Mesenchymal stem cell (in vitro differentiated cells and primary cell): Measurements from ENCODE around the gene SASH1.
A peak's percentile ranks its signal among the peaks of the same experiment; 100 is the strongest.

Experiments
- DNase-seq: peaks from one replicate; pipeline ENCODE4 v3.0.0-alpha.2; 2013
- H2AFZ ChIP-seq: one replicate; pipeline ENCODE4 v1.6.1; 2013; ENCODE audit warnings: low read depth, mild to moderate bottlenecking, control low read depth, inconsistent platforms, low read length, moderate library complexity
- H2AK5ac ChIP-seq: 2 replicates; pipeline ENCODE4 v1.6.1; 2013; ENCODE audit warnings: low read length, moderate library complexity, mild to moderate bottlenecking, inconsistent platforms; ENCODE audit not compliant: severe bottlenecking
- H2BK120ac ChIP-seq: one replicate; pipeline ENCODE4 v1.6.1; 2013; ENCODE audit warnings: low read depth, mild to moderate bottlenecking, inconsistent platforms, low read length, moderate library complexity
- H2BK12ac ChIP-seq, 2 experiments: one replicate each; pipeline ENCODE4 v1.6.1; 2013; ENCODE audit warnings: inconsistent platforms in 2 of 2, low read length in 2 of 2, mild to moderate bottlenecking in 2 of 2, moderate library complexity in 2 of 2, control low read depth in 1 of 2
- H2BK15ac ChIP-seq: one replicate; pipeline ENCODE4 v1.6.1; 2013; ENCODE audit warnings: mild to moderate bottlenecking, low read depth, inconsistent platforms; ENCODE audit not compliant: poor library complexity, severe bottlenecking
- H2BK5ac ChIP-seq: 2 replicates; pipeline ENCODE4 v1.6.1; 2013; ENCODE audit warnings: low read depth, mild to moderate bottlenecking, low read length, control low read depth, inconsistent platforms; ENCODE audit not compliant: poor library complexity, severe bottlenecking
- H3K14ac ChIP-seq, 2 experiments: one replicate each; pipeline ENCODE4 v1.6.1; 2013; ENCODE audit warnings: inconsistent platforms in 2 of 2, low read length in 2 of 2, control low read depth in 1 of 2, mild to moderate bottlenecking in 1 of 2, moderate library complexity in 1 of 2
- H3K18ac ChIP-seq, 2 experiments: one replicate each; pipeline ENCODE4 v1.6.1; 2013; ENCODE audit warnings: inconsistent platforms in 2 of 2, low read length in 2 of 2, control low read depth in 1 of 2, low read depth in 1 of 2, mild to moderate bottlenecking in 1 of 2
- H3K23ac ChIP-seq, 2 experiments: one replicate each; pipeline ENCODE4 v1.6.1; 2013; ENCODE audit warnings: inconsistent platforms in 2 of 2, low read length in 2 of 2, mild to moderate bottlenecking in 2 of 2, moderate library complexity in 2 of 2, control low read depth in 1 of 2
- H3K27ac ChIP-seq: 2 replicates; pipeline ENCODE4 v1.5.1; 2013; ENCODE audit warnings: mild to moderate bottlenecking, moderate library complexity, low read length, control low read depth, inconsistent platforms; ENCODE audit not compliant: poor library complexity, severe bottlenecking
- H3K27me3 ChIP-seq, 2 experiments: 2 replicates each; pipeline versions ENCODE4 v1.6.1 to v1.7.0; 2013; ENCODE audit warnings: low read length in 2 of 2, mild to moderate bottlenecking in 2 of 2, moderate library complexity in 2 of 2, control low read depth in 1 of 2, inconsistent platforms in 1 of 2; ENCODE audit not compliant: control insufficient read depth in 1 of 2, insufficient read depth in 1 of 2
- H3K36me3 ChIP-seq, 2 experiments: 2 replicates each; pipeline versions ENCODE4 v1.6.1 to v1.7.0; 2013; ENCODE audit warnings: low read length in 2 of 2, control low read depth in 1 of 2, inconsistent platforms in 1 of 2, low read depth in 1 of 2, mild to moderate bottlenecking in 1 of 2; ENCODE audit not compliant: insufficient read depth in 2 of 2, control insufficient read depth in 1 of 2
- H3K4ac ChIP-seq, 2 experiments: one replicate each; pipeline ENCODE4 v1.6.1; 2013; ENCODE audit warnings: inconsistent platforms in 2 of 2, low read length in 2 of 2, mild to moderate bottlenecking in 2 of 2, moderate library complexity in 2 of 2, control low read depth in 1 of 2, low read depth in 1 of 2
- H3K4me1 ChIP-seq: 2 replicates; pipeline ENCODE4 v1.6.1; 2013; ENCODE audit warnings: low read depth, low read length, control low read depth; ENCODE audit not compliant: control insufficient read depth, insufficient read depth
- H3K4me2 ChIP-seq: 2 replicates; pipeline ENCODE4 v1.6.1; 2013; ENCODE audit warnings: low read length, mild to moderate bottlenecking, inconsistent platforms; ENCODE audit not compliant: poor library complexity, severe bottlenecking
- H3K4me3 ChIP-seq, 2 experiments: 2 replicates each; pipeline versions ENCODE4 v1.5.1 to v1.7.0; 2013; ENCODE audit warnings: low read length in 2 of 2, mild to moderate bottlenecking in 2 of 2, control low read depth in 1 of 2, low read depth in 1 of 2; ENCODE audit not compliant: insufficient read depth in 1 of 2
- H3K79me1 ChIP-seq: replicated peaks from 2 replicates; pipeline ENCODE4 v1.6.1; 2013; ENCODE audit warnings: mild to moderate bottlenecking, control low read depth, low read length, inconsistent platforms; ENCODE audit not compliant: poor library complexity, severe bottlenecking
- H3K9ac ChIP-seq: 2 replicates; pipeline ENCODE4 v1.7.0; 2013; ENCODE audit warnings: mild to moderate bottlenecking, low read length, moderate library complexity
- H3K9me3 ChIP-seq: 2 replicates; pipeline ENCODE4 v1.7.0; 2013; ENCODE audit warnings: mild to moderate bottlenecking, low read length; ENCODE audit not compliant: control insufficient read depth
- H4K8ac ChIP-seq: one replicate; pipeline ENCODE4 v1.6.1; 2013; ENCODE audit warnings: inconsistent platforms, mild to moderate bottlenecking, low read length, moderate library complexity
- H4K91ac ChIP-seq: one replicate; pipeline ENCODE4 v1.6.1; 2013; ENCODE audit warnings: mild to moderate bottlenecking, low read length, inconsistent platforms
- WGBS: methylation state at CpG from one replicate; pipeline ENCODE4 v1.1.7; 2013; ENCODE audit warnings: mixed read lengths; 5-methylcytosine and 5-hydroxymethylcytosine counted together

SASH1 gene

GRCh38 chr6:148466158-148466557 is 123.5 kb downstream of the SASH1 start:
- no peak overlapping the region for H4K91ac ChIP-seq
- no peak overlapping the region for H2BK15ac ChIP-seq
- H3K4me3 ChIP-seq, result no peak overlapping the region
- H3K27ac ChIP-seq, result no peak overlapping the region
- peak overlapping the region in 1 of 2 experiments; percentile 74 for H3K18ac ChIP-seq
- no peak overlapping the region for H3K14ac ChIP-seq
- no peak for DNase-seq
- H3K9ac ChIP-seq, result peak overlapping the region; percentile 61
- H2BK120ac ChIP-seq, result no peak overlapping the region
- no peak overlapping the region for H2AK5ac ChIP-seq
- peak overlapping the region in 1 of 2 experiments; percentile 0 for H3K4ac ChIP-seq
- no peak overlapping the region for H2AFZ ChIP-seq
- peaks cover 0 to 37% of the 10 kb centered on the region in 2 experiments for H3K36me3 ChIP-seq
- peaks cover 7% of the 10 kb centered on the region for H3K4me1 ChIP-seq
- no peak overlapping the region for H3K23ac ChIP-seq
- no peak overlapping the region for H2BK5ac ChIP-seq
- H3K79me1 ChIP-seq, result peaks cover 16% of the 10 kb centered on the region
- H3K9me3 ChIP-seq, result no peaks in the 10 kb centered on the region
- H4K8ac ChIP-seq, result no peak overlapping the region
- WGBS, result 86% methylated on average over 3 of the region's 4 CpGs
- H2BK12ac ChIP-seq, result peak overlapping the region in 1 of 2 experiments; percentile 48
- no peak overlapping the region for H3K4me2 ChIP-seq
- no peaks in the 10 kb centered on the region for H3K27me3 ChIP-seq

- H2BK12ac ChIP-seq, result no peak overlapping the region
- peaks cover 3 to 51% of the 10 kb centered on the region in 2 experiments for H3K36me3 ChIP-seq
- H3K4me1 ChIP-seq, result peaks cover 7% of the 10 kb centered on the region
- no peaks in the 10 kb centered on the region for H3K9me3 ChIP-seq
- H3K27me3 ChIP-seq, result no peaks in the 10 kb centered on the region
- H3K27ac ChIP-seq, result no peak overlapping the region
- no peak overlapping the region for H4K91ac ChIP-seq
- H2BK120ac ChIP-seq, result no peak overlapping the region
- no peak for DNase-seq
- H4K8ac ChIP-seq, result no peak overlapping the region
- H3K9ac ChIP-seq, result no peak overlapping the region
- H3K23ac ChIP-seq, result no peak overlapping the region
- no peak overlapping the region for H3K18ac ChIP-seq
- no peak overlapping the region for H2AK5ac ChIP-seq
- WGBS, result 100% methylated on average over 2 of the region's 4 CpGs
- no peak overlapping the region for H2AFZ ChIP-seq
- H3K4ac ChIP-seq, result no peak overlapping the region
- H3K79me1 ChIP-seq, result peaks cover 13% of the 10 kb centered on the region
- H2BK15ac ChIP-seq, result no peak overlapping the region
- no peak overlapping the region for H3K14ac ChIP-seq
- H3K4me3 ChIP-seq, result no peak overlapping the region
- H2BK5ac ChIP-seq, result no peak overlapping the region
- H3K4me2 ChIP-seq, result no peak overlapping the region
These were observed 125.3 kb downstream of the SASH1 start for GRCh38 chr6:148467926-148468325.

GRCh38 chr6:148470156-148470555 is 127.5 kb downstream of the SASH1 start:
- no peak overlapping the region for H2AFZ ChIP-seq
- H2BK5ac ChIP-seq, result no peak overlapping the region
- H3K4me3 ChIP-seq, result no peak overlapping the region
- peak overlapping the region in 1 of 2 experiments; percentile 6 for H3K18ac ChIP-seq
- no peak overlapping the region for H3K23ac ChIP-seq
- no peak overlapping the region for H3K4me2 ChIP-seq
- H3K36me3 ChIP-seq, result peaks cover 6 to 65% of the 10 kb centered on the region in 2 experiments
- H4K91ac ChIP-seq, result no peak overlapping the region
- peak overlapping the region in 1 of 2 experiments; percentile 61 for H2BK12ac ChIP-seq
- H3K9ac ChIP-seq, result no peak overlapping the region
- peak overlapping the region; percentile 36 for H4K8ac ChIP-seq
- H3K14ac ChIP-seq, result no peak overlapping the region
- no peak overlapping the region for H3K4ac ChIP-seq
- H3K9me3 ChIP-seq, result no peaks in the 10 kb centered on the region
- DNase-seq, result peak; percentile 27
- H2BK15ac ChIP-seq, result no peak overlapping the region
- no peak overlapping the region for H2AK5ac ChIP-seq
- no peak overlapping the region for H2BK120ac ChIP-seq
- H3K27me3 ChIP-seq, result no peaks in the 10 kb centered on the region
- peaks cover 6% of the 10 kb centered on the region for H3K4me1 ChIP-seq
- WGBS, result 93% methylated on average over 8 of the region's 8 CpGs
- peaks cover 9% of the 10 kb centered on the region for H3K79me1 ChIP-seq
- no peak overlapping the region for H3K27ac ChIP-seq

GRCh38 chr6:148470606-148471465 is 128.2 kb downstream of the SASH1 start:
- no peak overlapping the region for H2BK120ac ChIP-seq
- H2AK5ac ChIP-seq, result no peak overlapping the region
- WGBS, result 74% methylated on average over 10 of the region's 10 CpGs
- no peak overlapping the region for H3K27ac ChIP-seq
- DNase-seq, result no peak
- no peak overlapping the region for H2BK15ac ChIP-seq
- H3K9ac ChIP-seq, result peak overlapping the region; percentile 67
- H3K79me1 ChIP-seq, result peaks cover 6% of the 10 kb centered on the region
- H4K91ac ChIP-seq, result no peak overlapping the region
- peak overlapping the region in 1 of 2 experiments; percentile 86 for H3K18ac ChIP-seq
- no peak overlapping the region for H2BK5ac ChIP-seq
- H3K23ac ChIP-seq, result no peak overlapping the region
- H2BK12ac ChIP-seq, result peak overlapping the region in 1 of 2 experiments; percentile 11
- H3K4me2 ChIP-seq, result no peak overlapping the region
- peaks cover 6 to 71% of the 10 kb centered on the region in 2 experiments for H3K36me3 ChIP-seq
- H3K14ac ChIP-seq, result no peak overlapping the region
- no peak overlapping the region for H3K4ac ChIP-seq
- H4K8ac ChIP-seq, result no peak overlapping the region
- H2AFZ ChIP-seq, result no peak overlapping the region
- no peaks in the 10 kb centered on the region for H3K27me3 ChIP-seq
- no peak overlapping the region for H3K4me3 ChIP-seq
- no peaks in the 10 kb centered on the region for H3K9me3 ChIP-seq
- peaks cover 6% of the 10 kb centered on the region for H3K4me1 ChIP-seq
